GM19467 (cell line): ENCODE results near the gene PTCHD4.

ENCODE experiments used
- ATAC-seq: cut with Tn5 transposase; IDR thresholded peaks from one replicate; pipeline ENCODE4 v1.9.1; 2021; ENCODE audit warnings: mild to moderate bottlenecking, moderate library complexity; ENCODE audit not compliant: unreplicated experiment

The PTCHD4 gene

DNA sequence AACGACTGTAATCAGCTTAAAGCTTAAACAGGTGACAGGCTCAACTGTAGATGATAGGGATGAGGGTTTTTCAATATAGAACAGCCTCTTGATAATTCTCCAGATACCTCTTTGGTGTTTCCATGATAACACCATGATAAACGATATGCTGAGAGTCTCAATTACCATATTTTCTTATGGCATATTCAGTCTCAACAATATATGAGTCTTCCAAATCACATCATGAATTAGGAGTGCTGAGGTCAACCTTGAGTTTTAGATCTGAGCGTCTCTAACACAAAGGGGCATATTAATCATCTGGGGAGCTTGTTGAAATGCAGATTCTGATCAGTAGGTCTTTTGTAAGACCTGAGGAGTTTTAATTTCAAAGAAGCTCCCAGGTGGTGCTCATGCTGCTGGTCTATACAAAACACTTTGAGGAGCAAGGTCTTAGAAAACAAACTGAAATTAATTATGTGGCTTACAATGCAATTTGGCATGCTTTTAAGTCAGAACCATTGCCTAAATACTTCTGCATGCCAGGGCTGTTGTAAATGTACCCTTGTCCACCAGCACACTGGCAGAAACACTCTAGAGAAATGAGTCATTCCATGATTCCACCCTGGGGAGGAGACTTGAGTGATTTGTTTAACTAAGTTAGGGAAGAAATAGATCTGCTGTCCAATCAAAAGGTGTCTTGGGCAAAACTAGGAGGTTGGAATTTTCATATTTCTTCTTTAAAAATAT is 49.6 kb downstream of the PTCHD4 start:
- no peak for ATAC-seq
